Panc1 (cell line): ENCODE data around the gene IL19. TPM values are rescaled to one million over a fixed set of nuclear protein-coding genes. Genes with fewer than 3 reads are reported as not detected.

Experiments used
- ATAC-seq: fragments of 200-7000 bp; cut with Tn5 transposase; 2 replicates; pipeline ENCODE4 v1.9.1; 2020; ENCODE audit warnings: mild to moderate bottlenecking, moderate library complexity
- BruUV-seq: library from RNA; stranded (reverse); fragments of 400-500 nt; replicated peaks from 2 replicates; lab custom pipeline; 2021; lab: Mats Ljungman, UMichigan
- CTCF ChIA-PET: fragments of 300-600 bp; sonication (Branson Sonifier 250); formaldehyde crosslinking; loops from one replicate; lab custom pipeline; 2022; ENCODE audit warnings: antibody characterized with exemption; lab: Charles Lee
- POLR2A ChIA-PET: fragments of 300-600 bp; sonication (Branson Sonifier 250); formaldehyde crosslinking; loops from one replicate; lab custom pipeline; 2022; ENCODE audit warnings: antibody characterized with exemption; lab: Charles Lee
- DNase-seq: peaks from one replicate; pipeline ENCODE4 v3.0.0-alpha.2; 2010; ENCODE audit warnings: low read depth, low spot score
- H3K27ac ChIP-seq: 2 replicates; pipeline ENCODE4 v1.5.1; 2011; ENCODE audit warnings: mild to moderate bottlenecking, low read length, inconsistent platforms
- H3K27me3 ChIP-seq: fragments of 200-500 bp; sonication (Bioruptor generic); 2 replicates; pipeline ENCODE4 v1.6.0; 2014; ENCODE audit warnings: low read length, inconsistent platforms; ENCODE audit not compliant: control insufficient read depth, insufficient read depth
- H3K36me3 ChIP-seq: fragments of 200-500 bp; sonication (Bioruptor generic); 2 replicates; pipeline ENCODE4 v1.5.1; 2014; ENCODE audit warnings: inconsistent platforms, mild to moderate bottlenecking, low read length, moderate library complexity; ENCODE audit not compliant: control insufficient read depth, insufficient read depth
- H3K4me1 ChIP-seq: 2 replicates; pipeline ENCODE4 v1.5.1; 2011; ENCODE audit warnings: inconsistent platforms, mild to moderate bottlenecking, low read length, moderate library complexity; ENCODE audit not compliant: control insufficient read depth, insufficient read depth
- H3K4me3 ChIP-seq, 2 experiments: 2 replicates each; pipeline ENCODE4 v1.5.1; 2011 to 2012; ENCODE audit warnings: low read depth in 2 of 2, low read length in 2 of 2, mild to moderate bottlenecking in 2 of 2, inconsistent platforms in 1 of 2, moderate library complexity in 1 of 2
- H3K9me3 ChIP-seq: fragments of 200-500 bp; sonication (Bioruptor generic); 2 replicates; pipeline ENCODE4 v1.5.1; 2014; ENCODE audit warnings: low read depth, mild to moderate bottlenecking, inconsistent platforms, low read length, moderate library complexity; ENCODE audit not compliant: control insufficient read depth, insufficient read depth
- POLR2AphosphoS5 ChIP-seq: IDR thresholded peaks from 2 replicates; pipeline ENCODE4 v1.6.1; 2012; ENCODE audit warnings: mild to moderate bottlenecking, low read depth, low read length, moderate library complexity
- REST ChIP-seq, 2 experiments: IDR thresholded peaks; 2 replicates each; pipeline ENCODE4 v1.6.1; 2011 to 2012; ENCODE audit warnings: low read depth in 2 of 2, control low read depth in 1 of 2, low read length in 1 of 2, mild to moderate bottlenecking in 1 of 2, moderate library complexity in 1 of 2; ENCODE audit not compliant: insufficient read depth in 1 of 2
- SIN3A ChIP-seq: IDR thresholded peaks from 2 replicates; pipeline ENCODE4 v1.6.1; 2012; ENCODE audit warnings: low read depth, mild to moderate bottlenecking, low read length, moderate library complexity, borderline replicate concordance; ENCODE audit not compliant: insufficient read depth
- TCF7L2 ChIP-seq: IDR thresholded peaks from 2 replicates; pipeline ENCODE4 v1.6.1; 2011; ENCODE audit warnings: mild to moderate bottlenecking, low read depth, low read length, inconsistent platforms
- in situ Hi-C: cut with HindIII; loops from 2 replicates; pipeline ENCODE4 v1.10.0; 2016; ENCODE audit warnings: low sequenced_read_pairs, low pct_unique_long_range_greater_than_20kb
- intact Hi-C: fragments of 100-400 bp; cut with micrococcal nuclease; formaldehyde crosslinking; loops from one replicate; pipeline ENCODE4 v1.10.0; 2022; ENCODE audit not compliant: unreplicated experiment
- total RNA-seq: library from RNA; stranded (reverse); gene quantifications from one replicate; pipeline ENCODE4 v1.2.1, GENCODE V29; 2021; ENCODE audit not compliant: unreplicated experiment
- TF ChIP-seq, protein P1 (sequence below): fragments of 450-650 bp; IDR thresholded peaks from 2 replicates; pipeline ENCODE4 v1.5.1; 2017; ENCODE audit warnings: mild to moderate bottlenecking

The IL19 gene
- total RNA-seq, 1 experiment from 2014 or later: not detected

- no peaks in the 10 kb centered on the region for H3K4me1 ChIP-seq
- no TSS peak for BruUV-seq
- ChIA-PET POLR2A (interaction anchor here (0.6 kb wide), 1 partner anchor 1375 kb away, joined by 3 read pairs; no protein-coding TSS in a partner anchor), CTCF (interaction anchor here (0.6 kb wide), 1 partner anchor 234 kb away, joined by 6 read pairs; no protein-coding TSS in a partner anchor)
- no peak for TF ChIP-seq REST (IDR thresholded peaks at IDR 0.05; ENCODE audit: insufficient read depth in 1 of 2, low read depth in 2 of 2, low read length in 1 of 2)
- TF ChIP-seq, protein P1, sequence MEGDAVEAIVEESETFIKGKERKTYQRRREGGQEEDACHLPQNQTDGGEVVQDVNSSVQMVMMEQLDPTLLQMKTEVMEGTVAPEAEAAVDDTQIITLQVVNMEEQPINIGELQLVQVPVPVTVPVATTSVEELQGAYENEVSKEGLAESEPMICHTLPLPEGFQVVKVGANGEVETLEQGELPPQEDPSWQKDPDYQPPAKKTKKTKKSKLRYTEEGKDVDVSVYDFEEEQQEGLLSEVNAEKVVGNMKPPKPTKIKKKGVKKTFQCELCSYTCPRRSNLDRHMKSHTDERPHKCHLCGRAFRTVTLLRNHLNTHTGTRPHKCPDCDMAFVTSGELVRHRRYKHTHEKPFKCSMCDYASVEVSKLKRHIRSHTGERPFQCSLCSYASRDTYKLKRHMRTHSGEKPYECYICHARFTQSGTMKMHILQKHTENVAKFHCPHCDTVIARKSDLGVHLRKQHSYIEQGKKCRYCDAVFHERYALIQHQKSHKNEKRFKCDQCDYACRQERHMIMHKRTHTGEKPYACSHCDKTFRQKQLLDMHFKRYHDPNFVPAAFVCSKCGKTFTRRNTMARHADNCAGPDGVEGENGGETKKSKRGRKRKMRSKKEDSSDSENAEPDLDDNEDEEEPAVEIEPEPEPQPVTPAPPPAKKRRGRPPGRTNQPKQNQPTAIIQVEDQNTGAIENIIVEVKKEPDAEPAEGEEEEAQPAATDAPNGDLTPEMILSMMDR: no peak
- no peak for TF ChIP-seq SIN3A
- no peak for TF ChIP-seq POLR2AphosphoS5
- no peak for TF ChIP-seq TCF7L2
- intact Hi-C loops (no loop called here), in situ Hi-C loops (no loop called here)
- peaks cover 17% of the 10 kb centered on the region for H3K27me3 ChIP-seq
- no peak overlapping the region for H3K4me3 ChIP-seq
- no peak overlapping the region for H3K27ac ChIP-seq
- no peaks in the 10 kb centered on the region for H3K36me3 ChIP-seq
- ATAC-seq (no peak), DNase-seq (no peak)
- H3K9me3 ChIP-seq: no peaks in the 10 kb centered on the region
Observed at GRCh38 chr1:206748348-206749030, 22.1 kb upstream of the IL19 start.

DNA sequence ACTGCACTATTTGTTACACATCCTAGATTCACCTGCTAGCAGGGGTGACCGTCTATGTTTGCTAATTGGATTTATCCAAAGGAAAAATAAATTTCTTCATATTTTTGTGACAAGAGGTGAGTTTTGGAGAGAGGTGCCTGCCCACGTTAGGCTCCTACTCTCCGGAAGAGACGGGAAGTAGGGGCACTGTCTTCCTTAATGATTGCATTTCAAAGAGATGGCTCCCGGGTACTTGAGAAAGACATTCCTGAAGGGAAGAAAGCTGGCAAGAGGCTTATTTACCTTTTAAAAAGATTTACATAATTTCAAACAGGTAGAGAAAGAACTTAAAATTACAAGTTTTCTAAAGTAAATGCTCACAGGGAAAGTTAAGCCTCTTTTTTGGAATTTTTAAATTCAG, 18.7 kb upstream of the IL19 start:
- in situ Hi-C loops: no loop called here
- Histone ChIP-seq H3K9me3 (no peaks in the 10 kb centered on the region), H3K27ac (no peak overlapping the region), H3K4me1 (no peaks in the 10 kb centered on the region), H3K4me3 (no peak overlapping the region), H3K27me3 (peaks cover 20% of the 10 kb centered on the region), H3K36me3 (no peaks in the 10 kb centered on the region)
- BruUV-seq: no TSS peak
- ATAC-seq (no peak), DNase-seq (no peak)
- CTCF ChIA-PET: no interaction called here
- TF ChIP-seq TCF7L2 (no peak), REST (IDR thresholded peaks at IDR 0.05; ENCODE audit: insufficient read depth in 1 of 2, low read depth in 2 of 2, low read length in 1 of 2) (no peak), SIN3A (no peak), POLR2AphosphoS5 (no peak)
- TF ChIP-seq, protein P1: no peak
- POLR2A ChIA-PET: no interaction called here
- intact Hi-C loops: no loop called here
